Fibroblast of lung (primary cell): ENCODE measurements around the gene EPS15.

Source experiments
- CTCF ChIP-seq, 2 donors: IDR thresholded peaks in 1 of 2; conservative IDR thresholded peaks in 1 of 2; 1 replicate in 1 of 2; 2 replicates in 1 of 2; pipeline ENCODE4 v1.5.1; 2011 to 2012; ENCODE audit warnings: low read length in 2 of 2, control low read depth in 1 of 2, inconsistent platforms in 1 of 2, low read depth in 1 of 2, mild to moderate bottlenecking in 1 of 2
- EZH2 ChIP-seq: IDR thresholded peaks from 2 replicates; pipeline ENCODE4 v1.5.1; 2012; ENCODE audit warnings: low read length, control low read depth, mild to moderate bottlenecking; ENCODE audit errors: missing control alignments

- no peak for TF ChIP-seq EZH2
- no peak for TF ChIP-seq CTCF (conservative IDR thresholded peaks at IDR 0.05 in 1 of 2, IDR thresholded peaks at IDR 0.05 in 1 of 2; ENCODE audit: low read depth in 1 of 2, low read length in 2 of 2)
Measured at GRCh38 chr1:51524817-51525216, 5.8 kb upstream of the EPS15 start.
